NK-92 (cell line): Measurements from ENCODE around the gene MAP2K6.

ENCODE experiments used
- DNase-seq: peaks from one replicate; lab custom pipeline; 2025; ENCODE audit not compliant: unreplicated experiment; lab: John Stamatoyannopoulos, UW

The MAP2K6 gene

DNA sequence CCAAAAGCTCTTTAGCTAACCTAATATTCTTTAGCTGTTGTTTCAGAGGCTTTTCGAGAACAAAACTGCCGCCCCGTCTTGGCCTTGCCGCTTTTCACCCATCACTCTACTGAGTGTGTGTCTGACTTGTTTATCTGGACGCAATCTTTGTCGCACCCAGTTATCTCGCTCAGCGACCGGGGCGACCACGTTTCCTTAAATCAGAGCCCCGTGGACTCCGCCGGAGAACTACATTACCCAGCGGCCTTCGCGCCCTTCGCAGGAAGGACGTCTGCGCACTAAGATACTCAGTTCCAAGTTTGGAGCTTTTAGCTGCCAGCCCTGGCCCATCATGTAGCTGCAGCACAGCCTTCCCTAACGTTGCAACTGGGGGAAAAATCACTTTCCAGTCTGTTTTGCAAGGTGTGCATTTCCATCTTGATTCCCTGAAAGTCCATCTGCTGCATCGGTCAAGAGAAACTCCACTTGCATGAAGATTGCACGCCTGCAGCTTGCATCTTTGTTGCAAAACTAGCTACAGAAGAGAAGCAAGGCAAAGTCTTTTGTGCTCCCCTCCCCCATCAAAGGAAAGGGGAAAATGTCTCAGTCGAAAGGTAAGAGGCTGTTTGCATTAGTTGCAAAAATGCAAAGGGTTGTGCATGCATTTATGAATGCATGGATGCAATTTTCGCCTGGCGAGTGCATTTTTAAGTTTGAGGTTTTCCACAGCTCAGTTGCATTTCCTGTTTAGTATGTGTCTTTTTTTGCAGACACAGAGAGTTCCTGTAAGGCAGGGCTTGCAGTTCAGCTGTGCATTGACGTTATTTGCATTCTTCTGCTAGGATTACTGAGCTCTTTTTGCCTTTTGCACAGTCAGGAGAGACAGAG lies at the start of gene MAP2K6:
MAP2K6 (plus strand) TSS at position 290 of the 867 bp plus-strand sequence; CDS start at position 578, 288 bp downstream.
- DNase-seq, result peak; percentile 24

DNA sequence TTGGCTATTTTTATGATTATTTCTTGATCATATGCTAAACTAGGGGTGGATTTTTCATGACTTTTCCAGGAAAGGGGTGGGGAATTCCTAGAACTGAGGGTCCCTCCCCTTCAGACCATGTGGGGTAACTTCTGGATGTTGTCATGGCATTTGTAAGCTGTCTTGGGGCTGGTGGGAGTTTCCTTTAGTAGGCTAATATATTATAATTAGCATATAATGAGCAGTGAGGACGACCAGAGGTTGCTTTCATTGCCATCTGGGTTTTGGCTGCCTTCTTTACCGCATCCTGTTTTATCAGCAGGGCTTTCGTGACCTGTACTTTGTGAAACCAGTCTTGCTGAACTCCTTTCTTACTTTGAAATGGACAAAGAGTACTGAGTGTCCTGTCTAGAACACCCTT lies 47.2 kb upstream of the MAP2K6 start:
- DNase-seq, result no peak

DNA sequence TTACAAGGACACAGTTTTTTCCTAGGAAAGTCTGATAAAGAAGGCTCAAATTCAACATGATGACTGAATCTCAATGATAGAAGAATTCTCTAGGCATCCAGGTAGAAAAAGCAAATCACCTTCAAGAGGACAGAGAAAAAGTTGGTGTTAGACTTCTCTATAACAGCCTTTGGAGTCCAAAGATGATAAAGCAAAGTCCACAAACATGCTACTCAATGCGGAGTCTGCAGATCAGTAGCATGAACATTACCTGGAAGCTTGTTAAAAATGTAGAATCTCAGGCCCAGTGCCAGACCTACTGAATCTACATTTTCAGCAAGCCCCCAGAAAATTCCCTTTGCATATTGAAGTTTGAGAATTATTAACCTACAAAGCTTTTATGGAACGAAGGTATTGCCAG lies 41.4 kb upstream of the MAP2K6 start:
- no peak for DNase-seq

- DNase-seq, result no peak
Observed at GRCh38 chr17:69375229-69375628, 39.3 kb upstream of the MAP2K6 start.

DNA sequence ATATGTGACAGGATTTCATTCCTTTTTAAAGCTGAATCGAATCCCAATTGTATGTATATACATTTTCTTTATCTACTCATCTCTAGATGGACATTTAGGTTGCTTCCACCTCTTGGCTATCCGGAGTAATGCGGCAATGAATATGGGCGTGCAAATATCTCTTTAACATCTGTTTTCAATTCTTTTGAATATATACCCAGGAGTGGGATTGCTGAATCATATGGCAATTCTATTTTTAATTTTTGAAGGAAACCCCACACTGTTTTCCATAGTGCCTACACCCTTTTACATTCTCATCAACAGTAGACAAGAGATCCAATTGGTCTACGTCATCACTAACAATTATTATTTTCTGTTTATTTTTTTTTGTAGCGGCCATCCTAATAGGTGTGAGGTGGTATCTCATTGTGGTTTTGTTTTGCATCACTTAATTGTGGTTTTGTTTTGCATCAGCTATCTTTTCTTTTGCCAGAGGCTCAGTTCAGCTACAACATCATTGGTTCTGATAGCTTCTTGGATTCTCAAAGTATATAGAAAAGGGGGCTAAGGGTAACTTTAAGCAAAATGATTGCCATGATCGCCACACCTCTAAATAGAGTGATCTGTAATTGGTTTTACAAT lies 25.6 kb upstream of the MAP2K6 start:
- DNase-seq, result no peak

DNA sequence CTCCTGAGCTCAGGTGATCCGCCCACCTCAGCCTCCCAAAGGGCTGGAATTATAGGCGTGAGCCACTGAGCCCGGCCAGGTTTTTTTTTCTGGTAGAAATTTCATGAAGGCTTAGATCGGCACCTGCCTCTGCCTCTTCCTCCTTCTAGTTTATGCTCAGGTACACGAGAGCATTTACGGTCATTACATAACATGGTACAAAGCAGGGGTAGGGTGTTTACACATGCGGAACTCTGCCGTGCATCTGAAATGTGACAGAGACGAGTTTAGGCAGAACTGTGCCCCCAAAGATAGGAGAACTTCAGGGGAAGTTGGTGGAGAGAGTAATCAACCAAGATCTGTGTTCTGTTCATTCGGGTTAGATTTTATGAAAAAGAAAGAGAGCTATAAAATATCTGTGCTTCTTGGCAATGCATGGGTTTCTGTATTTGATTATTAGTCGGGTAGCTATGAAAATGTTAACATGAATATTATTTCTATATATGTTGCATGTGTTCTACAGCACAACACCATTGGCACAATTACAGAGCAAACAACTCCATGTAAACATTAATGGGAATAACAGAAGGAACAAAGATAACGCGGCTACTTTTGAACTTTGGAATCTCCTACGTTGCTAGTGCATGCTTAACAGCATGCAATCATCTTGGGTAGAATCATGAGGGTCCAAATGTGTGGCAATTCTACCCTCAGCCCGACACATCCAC lies 23.5 kb upstream of the MAP2K6 start:
- no peak for DNase-seq

- DNase-seq, result no peak
Observed at GRCh38 chr17:69401251-69401650, 13.2 kb upstream of the MAP2K6 start.

DNA sequence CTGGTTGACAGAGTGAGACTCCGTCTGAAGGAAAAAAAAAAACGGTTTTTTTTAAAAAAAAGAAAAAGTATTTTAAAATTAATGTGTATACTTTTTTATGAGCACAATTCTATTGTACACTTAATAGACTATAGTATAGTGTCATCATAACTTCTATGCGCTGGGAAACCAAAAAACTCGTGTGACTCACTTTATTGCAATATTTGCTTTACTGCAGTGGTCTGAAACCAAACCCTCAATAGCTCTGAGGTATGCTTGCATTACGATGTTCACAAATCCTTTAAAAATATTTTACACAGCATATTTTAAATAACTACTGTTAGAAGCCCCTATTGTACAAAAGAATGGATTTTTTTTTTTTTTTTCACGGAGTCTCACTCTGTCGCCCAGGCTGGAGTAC lies 12.4 kb upstream of the MAP2K6 start:
- no peak for DNase-seq

DNA sequence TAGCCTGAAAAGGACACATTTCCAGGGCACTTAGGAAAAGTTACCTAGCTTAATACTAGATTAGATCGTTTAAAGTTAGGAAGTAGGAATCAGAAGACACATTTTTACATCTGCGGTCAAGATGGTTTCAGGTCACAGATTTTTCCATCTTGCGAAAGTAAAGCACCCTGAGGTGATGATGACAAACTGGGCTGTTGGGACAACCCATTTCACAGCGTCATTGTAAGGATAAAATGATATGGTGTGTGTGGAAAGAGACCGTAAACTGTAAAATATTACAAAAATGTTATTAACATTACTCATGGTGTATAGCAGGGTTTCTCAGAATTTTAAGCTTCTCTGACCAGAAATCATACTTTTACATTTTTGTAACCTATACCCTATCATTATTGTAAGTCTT lies 10.1 kb upstream of the MAP2K6 start:
- no peak for DNase-seq

DNA sequence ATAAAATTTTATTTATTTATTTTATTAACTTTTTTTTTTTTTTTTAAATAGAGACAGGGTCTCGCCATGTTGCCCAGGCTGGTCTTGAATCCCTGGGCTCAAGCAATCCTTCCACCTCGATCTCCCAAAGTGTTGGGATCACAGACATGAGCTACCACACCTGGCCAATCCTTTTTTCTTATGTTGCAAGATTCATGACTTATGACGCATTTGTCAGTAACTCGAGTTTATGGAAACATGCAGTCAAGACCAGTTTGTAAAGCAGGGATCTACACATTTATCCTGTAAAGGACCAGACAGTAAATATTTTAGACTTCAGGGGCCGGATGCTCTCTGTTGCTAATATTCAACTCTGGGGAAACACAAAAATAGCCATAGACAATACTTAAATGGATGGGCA lies 9.4 kb upstream of the MAP2K6 start:
- DNase-seq, result no peak

DNA sequence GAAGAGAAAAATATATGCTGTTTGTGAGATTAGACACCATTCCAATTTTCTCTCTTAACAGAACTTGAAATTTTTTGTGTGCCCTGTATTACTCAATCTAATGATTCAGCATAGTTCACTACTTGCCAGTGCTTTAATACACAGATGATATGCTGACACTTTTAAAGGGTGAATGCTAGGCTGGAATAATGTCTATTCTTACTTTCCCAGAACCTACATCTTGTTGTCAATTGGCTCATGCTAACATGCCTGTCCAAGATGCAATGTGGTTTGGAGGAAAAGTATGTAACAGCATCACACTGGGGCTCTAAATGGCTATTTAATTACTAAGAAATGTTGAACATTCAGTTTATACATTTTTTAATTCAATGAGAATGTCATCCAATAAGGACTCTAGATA lies 7.6 kb upstream of the MAP2K6 start:
- DNase-seq, result no peak

DNA sequence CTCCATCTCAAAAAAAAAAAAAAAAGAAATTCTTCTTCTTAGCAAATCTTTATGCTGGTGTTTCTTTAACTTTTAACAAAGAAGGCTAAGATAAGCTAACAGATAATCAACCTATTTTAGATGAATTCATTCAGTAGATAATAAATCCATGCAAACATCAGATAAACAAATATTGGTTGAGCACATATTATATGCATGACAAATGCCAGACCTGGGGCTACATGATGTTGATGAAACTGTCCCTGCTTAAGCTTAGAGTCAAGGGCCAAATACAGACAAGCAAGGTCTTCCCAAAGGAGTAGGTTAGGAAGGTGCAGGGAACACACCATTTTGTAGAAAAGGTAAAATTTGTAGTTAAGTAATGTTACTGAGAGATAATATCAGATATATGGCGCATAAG lies 6.7 kb upstream of the MAP2K6 start:
- no peak for DNase-seq

- DNase-seq, result no peak
Observed at GRCh38 chr17:69410671-69411070, 3.8 kb upstream of the MAP2K6 start.

DNA sequence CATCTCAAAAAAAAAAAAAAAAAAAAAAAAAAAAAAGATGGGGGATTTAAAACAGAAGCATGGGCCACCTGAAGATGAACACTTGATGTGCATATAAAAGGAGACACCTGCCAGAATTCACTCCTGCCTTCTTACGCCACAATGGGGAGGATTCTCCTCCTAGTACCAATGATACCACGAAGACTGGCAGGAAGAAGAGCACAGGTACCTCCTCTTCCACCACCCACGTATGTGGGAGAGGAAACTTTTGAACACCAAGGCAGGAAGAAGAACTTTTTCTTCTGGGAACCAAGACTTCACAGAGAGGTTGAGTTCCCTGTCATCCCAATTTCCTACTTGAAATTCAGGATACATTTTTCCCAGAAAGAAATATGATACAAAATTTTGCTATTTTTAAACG lies 2.7 kb upstream of the MAP2K6 start:
- no peak for DNase-seq

DNA sequence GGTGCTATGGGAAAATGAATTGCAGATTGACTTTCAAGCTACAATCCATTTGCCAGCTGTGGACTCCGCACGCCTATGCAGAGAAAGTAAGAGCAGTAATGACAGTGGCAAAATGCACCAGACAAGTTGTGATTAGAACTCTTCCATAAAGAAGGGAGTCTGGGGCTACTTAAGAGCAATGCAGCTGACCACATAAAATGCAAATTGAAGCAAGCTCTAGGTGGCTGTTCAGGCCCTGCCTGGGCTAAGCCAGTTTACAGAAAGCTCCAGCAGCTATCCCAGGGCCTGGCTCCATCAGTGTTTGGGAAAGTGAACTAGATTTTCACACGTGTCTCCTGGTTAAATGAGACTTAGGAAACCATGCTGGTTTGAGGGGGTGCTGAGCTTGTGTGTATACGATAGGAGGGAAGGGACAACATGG lies 2.2 kb upstream of the MAP2K6 start:
- no peak for DNase-seq

- DNase-seq, result no peak
Observed at GRCh38 chr17:69415431-69415830, 934 bp downstream of the MAP2K6 start.

GRCh38 chr17:69417545-69418483 lies 3.3 kb downstream of the MAP2K6 start:
- no peak for DNase-seq

GRCh38 chr17:69418535-69418934 lies 4.0 kb downstream of the MAP2K6 start:
- no peak for DNase-seq

GRCh38 chr17:69423450-69423849 lies 9.0 kb downstream of the MAP2K6 start:
- no peak for DNase-seq

DNA sequence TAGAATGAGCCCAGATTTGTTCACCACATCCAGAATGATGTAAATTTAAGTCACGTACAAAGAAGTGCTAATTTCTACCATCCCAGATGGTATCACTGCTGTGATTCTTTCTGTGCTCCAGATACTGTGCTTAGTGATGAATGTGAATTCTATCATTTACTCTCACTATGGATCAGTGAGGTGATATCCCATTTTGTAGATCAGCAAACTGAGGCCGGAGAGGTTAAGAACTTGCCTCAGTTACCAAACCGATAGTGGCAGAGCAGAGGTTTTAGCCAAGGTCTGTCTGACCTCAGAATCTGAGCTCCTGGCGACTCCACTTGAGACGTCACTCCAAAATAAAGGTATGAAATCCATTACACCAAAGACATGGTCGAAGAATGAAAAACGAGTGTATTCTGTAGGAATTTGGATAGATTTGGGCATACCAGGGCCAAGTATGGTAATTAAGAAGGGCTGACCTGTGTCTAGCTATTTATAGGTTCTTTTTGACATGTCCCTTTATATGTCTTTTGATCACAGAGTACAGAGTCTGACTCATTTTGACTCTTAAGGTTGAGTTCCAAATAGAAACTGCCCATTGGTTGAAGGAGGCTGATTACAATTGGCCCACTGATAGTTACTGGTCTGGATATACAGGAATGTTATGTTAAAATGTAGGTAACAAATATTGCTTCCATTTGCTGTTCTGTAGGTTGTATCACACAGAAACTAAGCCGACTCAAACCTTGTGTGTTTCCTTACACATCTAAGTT lies 10.0 kb downstream of the MAP2K6 start:
- no peak for DNase-seq
